Uterus (tissue), 2 donors: ENCODE measurements around the gene GAS2L1.

ENCODE experiments used
- POLR2A ChIP-seq, 2 donors: fragments of 450-650 bp; IDR thresholded peaks; one replicate each; pipeline ENCODE4 v1.6.1; 2016; ENCODE audit warnings: antibody characterized with exemption in 2 of 2, mild to moderate bottlenecking in 1 of 2, moderate library complexity in 1 of 2
- TF ChIP-seq, protein P1 (sequence below), 4 experiments: fragments of 200-600 bp in 2 of 4; fragments of 450-650 bp in 2 of 4; sonication (generic) in 2 of 4; IDR thresholded peaks; one replicate each; pipeline ENCODE4 v1.5.1; 2016 to 2019; ENCODE audit warnings: antibody characterized with exemption in 4 of 4, mild to moderate bottlenecking in 2 of 4, moderate library complexity in 1 of 4

DNA sequence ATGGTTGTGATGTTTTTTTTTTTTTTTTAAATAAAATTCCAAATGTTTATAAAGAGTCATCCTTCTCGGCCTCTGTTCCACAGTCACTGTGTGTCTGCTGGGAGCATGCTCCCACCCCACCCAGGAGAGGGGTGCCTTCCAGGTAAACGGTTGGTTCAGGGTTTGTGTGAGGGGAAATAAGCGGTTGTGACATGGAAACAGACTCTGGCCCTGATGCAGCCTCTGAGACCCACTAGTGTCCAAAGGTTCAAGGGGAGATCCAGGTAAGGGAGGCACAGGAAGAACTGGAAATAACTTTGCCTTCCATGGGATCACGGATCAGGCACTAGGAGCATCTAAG lies 6.0 kb upstream of the GAS2L1 start:
- TF ChIP-seq, protein P1, sequence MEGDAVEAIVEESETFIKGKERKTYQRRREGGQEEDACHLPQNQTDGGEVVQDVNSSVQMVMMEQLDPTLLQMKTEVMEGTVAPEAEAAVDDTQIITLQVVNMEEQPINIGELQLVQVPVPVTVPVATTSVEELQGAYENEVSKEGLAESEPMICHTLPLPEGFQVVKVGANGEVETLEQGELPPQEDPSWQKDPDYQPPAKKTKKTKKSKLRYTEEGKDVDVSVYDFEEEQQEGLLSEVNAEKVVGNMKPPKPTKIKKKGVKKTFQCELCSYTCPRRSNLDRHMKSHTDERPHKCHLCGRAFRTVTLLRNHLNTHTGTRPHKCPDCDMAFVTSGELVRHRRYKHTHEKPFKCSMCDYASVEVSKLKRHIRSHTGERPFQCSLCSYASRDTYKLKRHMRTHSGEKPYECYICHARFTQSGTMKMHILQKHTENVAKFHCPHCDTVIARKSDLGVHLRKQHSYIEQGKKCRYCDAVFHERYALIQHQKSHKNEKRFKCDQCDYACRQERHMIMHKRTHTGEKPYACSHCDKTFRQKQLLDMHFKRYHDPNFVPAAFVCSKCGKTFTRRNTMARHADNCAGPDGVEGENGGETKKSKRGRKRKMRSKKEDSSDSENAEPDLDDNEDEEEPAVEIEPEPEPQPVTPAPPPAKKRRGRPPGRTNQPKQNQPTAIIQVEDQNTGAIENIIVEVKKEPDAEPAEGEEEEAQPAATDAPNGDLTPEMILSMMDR (IDR thresholded peaks at IDR 0.05): no peak
- TF ChIP-seq POLR2A (IDR thresholded peaks at IDR 0.05): no peak
